ENCODE data around the gene ITSN1.
"Not testable (repeated sequence)": the region's sequence is repeated elsewhere in the genome, so short reads cannot be mapped to it uniquely, and the experiment has no call there.

Gene ITSN1

DNA sequence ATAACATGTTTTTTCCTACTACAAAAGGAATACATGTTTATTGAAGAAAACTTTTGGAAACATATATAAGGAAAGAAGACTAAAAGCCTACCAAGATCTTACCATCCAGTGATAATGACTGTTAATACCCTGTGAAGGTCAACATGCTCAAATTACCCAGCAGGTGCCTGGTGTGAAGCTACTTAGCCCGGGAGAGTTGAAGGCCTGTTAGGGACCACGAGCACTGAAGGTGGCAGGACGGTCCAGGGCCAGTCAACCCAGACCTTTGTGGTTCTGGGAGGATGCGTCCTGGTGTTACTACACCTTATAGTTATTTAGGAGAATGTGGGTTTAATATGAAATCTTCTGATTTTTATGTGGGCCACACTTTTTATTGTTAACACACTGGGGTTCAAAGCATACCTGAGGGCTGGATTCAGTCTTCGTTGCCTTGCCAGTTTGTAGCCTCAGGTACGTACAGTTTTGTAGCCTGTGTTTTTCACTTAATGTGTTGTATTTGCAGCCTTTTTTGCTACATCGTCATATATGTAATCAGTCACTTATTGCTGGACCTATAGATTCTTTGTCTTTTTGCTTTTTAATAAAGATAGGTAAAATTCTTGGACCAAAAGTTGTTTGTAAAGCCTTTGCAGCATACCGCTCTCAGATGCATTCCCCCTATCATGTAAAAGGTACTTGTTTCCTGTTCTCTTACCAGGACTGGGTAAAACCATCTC is 9.8 kb downstream of the ITSN1 start:
- DNase-seq: no peak

DNA sequence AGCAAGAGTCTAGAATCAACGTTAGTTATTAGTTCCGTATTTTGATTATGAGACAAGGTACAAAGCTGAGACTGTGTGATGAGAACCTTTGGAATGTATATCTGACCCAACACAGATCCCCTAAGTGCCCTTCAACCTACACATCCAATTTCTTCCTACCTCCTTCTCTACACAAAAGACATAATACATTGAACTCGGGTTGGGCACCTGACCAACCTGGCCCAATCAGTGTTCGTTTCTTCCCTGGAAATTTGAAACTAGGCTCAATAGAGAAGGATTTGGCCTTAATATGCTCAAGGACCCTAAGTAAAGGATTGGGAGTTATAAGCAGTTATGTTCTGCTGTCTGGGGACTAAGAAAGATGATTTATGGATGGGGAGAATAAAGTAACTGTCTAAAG is 12.1 kb downstream of the ITSN1 start:
- DNase-seq: no peak

DNA sequence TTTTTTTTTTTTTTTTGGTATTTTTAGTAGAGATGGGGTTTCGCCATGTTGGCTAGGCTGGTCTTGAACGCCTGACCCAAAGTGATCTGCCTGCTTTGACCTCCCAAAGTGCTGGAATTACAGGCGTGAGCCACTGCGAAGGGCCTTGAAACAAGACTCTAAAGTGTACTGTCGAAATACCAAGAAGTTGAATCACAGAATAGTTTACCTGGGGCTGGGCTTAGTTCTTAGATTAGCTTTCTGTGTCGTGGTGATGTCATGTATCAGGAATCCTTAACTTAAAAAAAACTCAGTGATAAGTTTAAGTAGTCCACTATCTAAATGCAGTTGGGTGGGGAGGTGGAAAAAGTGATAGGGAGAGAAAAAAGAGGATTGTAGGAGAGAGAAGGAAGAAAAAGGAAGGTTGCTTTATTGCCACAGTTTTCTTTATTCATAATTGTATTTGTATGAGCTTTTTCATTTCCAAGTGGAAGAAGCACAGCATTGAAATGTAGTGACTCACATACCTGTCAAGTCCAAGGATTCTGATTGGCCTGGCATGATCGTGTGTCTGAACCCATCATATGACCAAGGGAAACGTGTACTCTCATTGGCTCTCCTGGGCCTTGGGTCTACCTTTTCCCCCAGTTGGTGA is 13.4 kb downstream of the ITSN1 start:
- no peak for DNase-seq

DNA sequence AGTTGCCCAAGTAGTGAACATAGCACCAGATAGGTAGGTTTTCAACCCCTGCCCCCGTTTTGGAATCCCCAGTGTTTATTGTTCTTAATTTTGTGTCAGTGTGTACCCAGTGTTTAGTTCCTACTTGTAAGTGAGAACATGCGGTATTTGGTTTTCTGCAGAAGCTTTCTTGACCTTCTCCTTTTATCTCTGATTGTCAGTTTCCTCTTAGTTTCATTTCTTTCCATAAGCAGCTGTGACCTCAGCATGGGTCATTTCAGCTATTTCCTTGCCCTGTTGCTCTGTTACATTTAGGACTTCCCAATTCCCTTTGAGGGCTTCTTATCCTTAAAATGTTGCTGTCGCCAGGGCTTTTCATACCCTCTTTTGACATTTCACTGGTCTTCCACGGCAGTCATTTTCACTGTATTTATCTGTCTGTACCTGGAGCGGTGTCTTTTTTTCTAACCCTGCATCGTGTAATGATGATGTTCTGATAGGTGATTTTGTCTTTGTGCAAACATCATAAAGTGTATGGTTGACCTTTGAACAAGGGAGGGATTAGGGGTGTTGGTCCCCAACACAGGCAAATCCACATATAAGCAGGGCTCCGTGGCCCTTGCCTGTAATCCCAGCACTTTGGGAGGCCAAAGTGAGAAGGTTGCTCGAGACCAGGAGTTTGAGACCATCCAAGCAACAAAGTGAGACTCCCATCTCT is 15.0 kb downstream of the ITSN1 start:
- DNase-seq: no peak

DNA sequence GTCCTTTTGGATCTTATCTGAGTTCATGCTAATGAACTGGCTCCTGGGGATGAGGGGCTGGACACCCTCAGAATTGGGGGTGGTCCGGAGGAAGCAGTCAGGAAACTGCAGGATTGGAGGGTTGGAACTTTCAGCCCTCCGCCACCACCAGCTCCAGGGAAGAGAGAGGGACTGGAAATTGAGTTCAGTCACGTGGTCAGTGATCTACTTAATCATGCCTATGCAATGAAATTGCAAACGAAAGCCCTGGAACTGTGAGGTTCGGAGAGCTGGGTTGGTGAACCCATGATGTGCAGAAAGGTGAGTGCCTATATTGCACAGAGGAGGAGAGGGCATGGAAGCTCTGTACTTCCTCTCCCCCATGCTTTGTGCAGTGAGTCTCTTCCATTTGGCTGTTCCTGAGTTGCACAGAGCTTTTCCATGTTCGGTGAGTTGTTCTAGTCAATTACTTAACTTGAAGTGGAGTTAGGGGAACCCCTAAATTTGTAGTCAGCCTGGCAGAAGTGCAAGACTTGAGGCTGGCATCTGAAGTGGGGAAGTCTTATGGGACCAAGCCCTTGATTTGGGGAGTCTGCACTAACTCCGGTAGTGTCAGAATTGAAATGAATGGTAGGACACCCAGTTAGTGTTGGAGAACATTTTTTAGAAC is 16.7 kb downstream of the ITSN1 start:
- no peak for DNase-seq

DNA sequence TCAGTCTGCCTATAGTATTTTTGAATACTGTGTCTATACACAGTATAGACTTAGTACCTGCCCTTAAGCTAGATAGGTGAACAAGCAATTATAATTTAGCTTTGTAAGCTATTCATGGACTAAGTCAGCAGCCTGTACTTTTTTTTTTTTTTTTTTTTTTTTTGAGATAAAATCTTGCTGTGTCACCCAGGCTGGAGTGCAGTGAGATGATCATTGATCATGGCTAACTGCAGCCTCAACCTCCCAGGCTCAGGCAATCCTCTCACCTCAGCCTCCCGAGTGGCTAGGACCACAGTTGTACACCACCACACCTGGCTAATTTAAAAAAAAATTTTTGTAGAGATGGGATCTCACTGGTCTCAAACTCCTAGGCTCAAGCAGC is 17.3 kb downstream of the ITSN1 start:
- DNase-seq: no peak

DNA sequence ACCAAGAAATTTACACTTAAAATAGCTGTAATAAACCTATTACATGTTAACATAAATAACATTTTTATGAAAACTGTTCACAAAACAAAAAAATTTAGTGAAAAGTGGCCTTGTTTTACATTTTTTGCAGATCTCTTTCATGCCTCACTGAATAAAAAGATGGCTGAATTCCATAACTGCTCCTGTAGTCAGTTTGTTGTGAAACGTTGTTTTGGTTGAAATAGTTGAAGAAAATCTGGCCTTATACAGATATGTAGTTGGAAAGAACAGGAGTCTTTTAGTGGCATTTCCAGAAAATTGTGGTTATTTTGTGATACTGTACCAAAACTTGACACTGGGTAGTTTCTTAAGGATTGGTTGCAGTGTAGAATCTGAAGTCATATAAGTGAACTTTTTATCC is 18.1 kb downstream of the ITSN1 start:
- peak; percentile 9 for DNase-seq

DNA sequence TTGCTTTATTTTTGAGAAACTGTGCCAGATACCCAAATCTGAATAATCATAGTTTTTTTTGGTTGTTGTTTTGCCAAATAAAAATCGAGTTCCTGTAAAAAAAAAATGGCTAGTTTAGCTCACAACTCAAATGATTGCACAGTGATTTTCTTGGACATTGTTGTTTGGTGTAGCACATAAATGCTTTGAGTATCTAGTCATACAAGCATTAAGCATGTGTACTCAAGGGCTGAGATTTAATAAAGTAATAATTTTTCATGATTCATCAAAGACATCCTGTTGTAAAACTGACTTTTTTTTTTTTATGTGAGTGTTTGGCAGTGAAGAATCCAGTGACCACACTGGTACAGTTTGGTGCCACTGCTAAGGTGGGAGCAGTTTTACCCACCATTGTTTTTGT is 18.8 kb downstream of the ITSN1 start:
- no peak for DNase-seq

DNA sequence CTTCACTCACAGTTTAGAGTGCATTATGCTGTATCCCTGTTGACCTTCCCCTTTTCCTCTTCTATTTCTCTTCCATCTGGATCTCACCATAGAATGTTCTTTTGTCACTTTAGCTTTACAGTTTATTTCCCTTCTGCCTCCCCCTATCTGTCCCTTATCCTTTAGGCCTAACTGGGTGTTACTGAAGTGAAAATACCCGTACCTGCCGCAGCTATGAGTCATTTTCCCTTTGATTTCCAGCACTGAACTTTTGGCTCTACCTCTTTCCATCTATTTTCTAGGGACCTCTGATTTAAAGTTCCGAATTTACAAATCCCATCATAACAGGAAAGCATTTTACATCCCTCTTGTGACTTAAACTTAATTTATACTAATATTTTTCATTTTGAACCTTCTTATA is 19.7 kb downstream of the ITSN1 start:
- no peak for DNase-seq

DNA sequence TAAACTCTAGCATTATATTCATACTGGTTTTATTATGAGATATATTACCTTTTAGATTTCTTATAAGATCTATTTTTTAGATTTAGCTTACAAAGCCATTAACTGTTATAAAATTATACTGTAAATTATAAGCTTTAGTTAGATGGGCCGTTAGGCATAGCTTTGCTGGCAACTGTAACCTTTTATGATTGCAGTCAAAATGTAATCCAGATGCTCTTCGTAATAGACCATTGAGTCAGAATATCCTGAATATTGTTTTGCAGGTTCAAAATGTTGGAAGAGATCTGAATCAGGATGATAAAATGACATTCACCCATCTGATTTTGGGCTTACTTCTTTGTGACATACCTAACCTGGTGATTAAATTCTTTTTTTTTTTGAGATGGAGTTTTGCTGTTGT is 20.9 kb downstream of the ITSN1 start:
- DNase-seq: no peak

DNA sequence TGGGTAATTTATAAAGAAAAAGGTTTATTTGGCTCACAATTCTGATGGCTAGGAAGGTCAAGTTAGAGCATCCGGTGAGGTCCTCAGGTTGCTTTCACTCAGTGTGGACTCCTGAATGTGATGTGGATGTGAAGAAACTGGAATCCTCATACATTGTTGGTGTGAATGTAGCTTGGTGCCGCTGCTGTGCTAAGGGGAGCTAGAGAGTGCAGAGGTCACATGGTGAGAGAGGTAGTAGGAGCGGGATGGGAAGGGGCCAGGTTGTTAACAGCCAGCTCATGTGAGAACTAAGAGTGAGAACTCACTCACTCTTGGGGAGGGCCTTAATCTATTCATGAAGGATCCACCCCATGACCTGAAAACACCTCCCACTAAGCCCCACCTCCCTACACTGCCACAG is 21.8 kb downstream of the ITSN1 start:
- no peak for DNase-seq

DNA sequence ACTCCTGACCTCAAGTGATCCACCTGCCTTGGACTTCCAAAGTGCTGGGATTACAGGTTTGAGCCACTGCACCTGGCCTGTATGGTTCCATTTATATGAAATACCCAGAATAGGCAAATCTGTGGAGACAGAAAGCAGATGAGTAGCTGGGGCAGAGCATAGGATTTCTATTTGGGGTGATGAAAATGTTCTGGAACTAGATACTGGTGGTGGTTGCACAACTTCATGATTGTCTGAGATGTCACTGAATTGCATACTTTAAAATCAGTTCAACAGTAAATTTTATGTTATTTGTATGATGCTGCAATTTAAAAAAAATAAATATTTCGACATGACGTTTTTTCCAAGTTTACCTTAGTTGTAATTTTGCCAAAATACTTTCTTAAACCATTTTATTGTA is 23.9 kb downstream of the ITSN1 start:
- DNase-seq: no peak

DNA sequence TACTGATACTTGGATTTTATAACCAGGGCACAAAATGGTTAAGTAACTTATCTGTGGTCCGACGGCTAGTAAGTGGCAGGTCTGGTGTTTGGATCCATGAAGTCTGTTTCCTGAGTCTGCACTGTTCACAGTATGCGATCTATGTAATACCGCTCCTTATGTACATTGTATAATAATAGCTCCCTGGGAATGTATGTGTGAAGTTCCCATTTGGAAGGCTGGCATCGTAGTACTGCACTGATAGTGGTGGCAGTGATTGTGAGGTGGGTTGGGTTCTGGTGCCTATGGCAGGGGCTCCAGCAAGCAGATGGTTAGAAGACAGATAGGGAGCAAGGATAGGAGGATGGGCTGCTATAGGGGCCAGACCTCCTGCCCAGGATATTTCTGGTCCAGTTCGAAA is 25.3 kb downstream of the ITSN1 start:
- no peak for DNase-seq

DNA sequence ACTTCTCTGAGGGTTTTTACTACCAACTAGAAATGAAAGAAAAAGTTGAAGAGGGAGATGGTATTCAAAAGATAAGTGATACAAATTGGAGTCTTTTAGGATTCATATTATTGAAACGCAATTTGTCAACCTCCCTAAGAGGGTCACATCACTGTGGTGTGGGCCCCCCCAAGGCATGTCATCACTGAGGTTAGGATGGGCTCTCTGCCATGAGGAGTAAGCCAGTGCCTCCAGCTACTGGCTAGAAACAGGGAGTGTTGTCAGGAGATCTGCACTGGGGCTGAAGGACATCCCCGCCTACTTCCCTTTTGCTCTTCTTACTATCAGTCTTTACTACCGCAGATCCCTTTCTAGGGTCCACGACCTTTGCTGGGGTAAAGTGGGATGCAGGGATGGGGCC is 25.9 kb downstream of the ITSN1 start:
- DNase-seq: no peak

DNA sequence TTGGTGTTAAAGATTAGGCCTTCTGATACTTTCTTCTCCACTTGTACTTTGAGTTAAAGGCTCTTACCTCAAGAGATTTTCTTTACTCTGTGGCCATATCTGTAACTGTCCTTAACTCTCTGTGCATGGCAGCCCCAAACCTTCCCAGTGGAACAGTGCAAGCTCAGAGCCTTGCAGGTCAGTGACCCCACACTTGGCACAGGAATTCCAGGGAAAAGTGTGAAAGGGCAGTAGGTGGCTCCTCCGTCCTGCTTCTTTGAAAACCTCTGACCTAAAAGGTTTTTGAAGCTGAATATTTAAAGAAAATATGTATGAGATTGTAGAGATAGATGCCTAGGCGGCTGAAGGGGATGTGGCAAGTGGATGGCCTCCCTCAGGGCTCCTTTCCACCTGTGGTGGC is 26.3 kb downstream of the ITSN1 start:
- no peak for DNase-seq

DNA sequence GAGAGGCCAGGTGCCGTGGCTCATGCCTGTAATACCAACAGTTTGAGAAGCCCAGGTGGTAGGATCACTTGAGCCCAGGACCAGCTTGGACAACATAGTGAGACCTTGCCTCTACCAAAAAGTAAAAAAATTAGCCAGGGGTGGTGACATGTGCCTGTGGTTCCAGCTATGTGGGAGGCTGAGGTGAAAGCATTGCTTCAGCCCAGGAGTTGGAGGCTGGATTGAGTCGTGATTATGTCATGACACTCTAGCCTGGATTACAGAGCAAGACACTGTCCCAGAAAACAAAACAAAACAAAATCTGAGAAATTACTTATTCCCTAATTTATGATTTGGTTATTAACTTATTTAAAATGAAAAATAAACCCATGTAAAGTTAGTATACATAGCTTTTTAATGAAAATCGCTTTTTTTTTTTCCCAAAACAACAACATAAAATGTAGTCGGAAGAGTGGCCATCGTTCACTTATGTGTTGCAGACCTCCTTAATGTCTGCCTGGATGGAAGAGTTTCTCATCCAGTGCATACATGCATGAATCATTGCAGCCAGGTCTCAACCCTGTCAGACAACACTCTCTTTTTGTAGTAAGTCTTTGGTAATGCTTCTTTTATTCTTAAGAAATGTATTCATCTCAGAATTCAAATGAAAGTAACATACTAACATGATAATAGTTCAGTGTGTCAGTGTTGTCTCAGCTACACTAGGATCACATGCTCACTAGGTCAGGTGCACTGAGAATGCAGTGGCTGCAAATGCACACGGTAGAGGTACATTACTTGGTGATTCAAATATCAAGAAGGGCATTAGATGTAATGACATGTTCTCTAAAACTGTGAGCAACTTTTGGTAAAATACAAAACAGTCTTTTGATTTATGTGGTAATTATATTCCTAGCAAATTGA is 28.0 kb downstream of the ITSN1 start:
- no peak for DNase-seq

DNA sequence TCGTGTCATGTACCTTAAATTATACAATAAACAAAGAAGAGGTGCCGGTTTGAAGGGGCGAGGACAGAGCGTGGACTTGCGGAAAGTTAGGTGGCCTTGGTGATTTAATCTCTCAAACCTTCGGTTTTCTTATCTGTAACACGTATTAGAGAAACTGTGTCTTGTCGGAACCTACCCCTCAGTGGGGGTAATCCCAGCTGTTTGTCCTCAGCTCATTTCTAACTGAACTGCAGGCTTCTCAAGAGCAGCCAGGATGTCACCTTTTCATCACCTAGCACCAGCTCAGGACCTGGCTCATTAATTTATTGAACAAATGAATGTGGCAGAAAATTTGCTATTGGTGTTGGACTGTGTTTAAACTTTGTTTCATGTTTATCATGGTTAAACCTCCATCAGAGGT is 31.2 kb downstream of the ITSN1 start:
- DNase-seq: no peak

DNA sequence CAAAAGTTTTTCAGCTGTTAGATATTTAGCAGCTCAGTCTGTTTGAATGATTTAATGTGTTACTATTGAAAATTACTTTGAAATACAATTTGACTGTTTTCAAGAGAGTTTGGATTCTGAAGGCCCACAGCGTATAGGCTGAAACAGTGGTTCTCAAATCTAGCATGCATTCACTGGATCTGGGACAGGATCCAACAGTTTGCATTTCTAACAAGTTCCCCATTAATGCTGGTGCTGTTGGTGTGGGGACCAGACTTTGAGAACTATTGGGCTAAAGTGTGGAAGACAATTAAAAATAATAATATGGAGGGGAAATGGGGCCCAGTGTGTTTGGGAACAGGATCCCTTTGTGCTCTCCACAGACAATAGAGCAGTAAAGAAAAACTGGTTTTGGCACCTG is 31.9 kb downstream of the ITSN1 start:
- no peak for DNase-seq

DNA sequence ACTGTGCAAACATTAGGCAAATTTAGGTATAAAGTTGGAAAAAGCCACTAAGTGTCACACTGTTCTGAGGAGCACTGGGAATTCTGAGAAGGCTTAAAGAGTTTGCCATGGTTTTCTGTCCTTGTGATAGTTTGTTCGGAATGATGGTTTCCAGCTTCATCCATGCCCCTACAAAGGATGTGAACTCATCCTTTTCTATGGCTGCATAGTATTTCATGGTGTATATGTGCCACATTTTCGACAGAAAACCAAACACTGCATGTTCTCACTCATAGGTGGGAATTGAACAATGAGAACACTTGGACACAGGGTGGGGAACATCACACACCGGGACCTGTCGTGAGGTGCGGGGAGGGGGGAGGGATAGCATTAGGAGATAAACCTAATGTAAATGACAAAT is 34.4 kb downstream of the ITSN1 start:
- DNase-seq: not testable (repeated sequence)

DNA sequence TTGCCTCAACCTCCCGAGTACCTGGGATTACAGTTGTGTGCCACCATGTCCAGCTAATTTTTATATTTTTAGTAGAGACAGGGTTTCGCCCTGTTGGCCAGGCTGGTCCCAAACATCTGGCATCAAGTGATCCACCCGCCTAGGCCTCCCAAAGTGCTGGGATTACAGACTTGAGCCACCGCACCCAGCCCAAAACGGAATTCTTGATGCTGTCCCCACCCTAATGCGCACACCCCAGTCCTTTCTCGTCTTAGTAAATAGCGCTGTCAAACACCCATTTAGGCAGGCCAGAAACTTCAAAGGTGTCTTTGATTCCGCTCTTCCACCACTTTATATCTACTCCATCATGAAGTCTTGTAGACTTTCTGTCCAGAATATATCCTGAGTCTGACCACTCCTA is 35.1 kb downstream of the ITSN1 start:
- no peak for DNase-seq

DNA sequence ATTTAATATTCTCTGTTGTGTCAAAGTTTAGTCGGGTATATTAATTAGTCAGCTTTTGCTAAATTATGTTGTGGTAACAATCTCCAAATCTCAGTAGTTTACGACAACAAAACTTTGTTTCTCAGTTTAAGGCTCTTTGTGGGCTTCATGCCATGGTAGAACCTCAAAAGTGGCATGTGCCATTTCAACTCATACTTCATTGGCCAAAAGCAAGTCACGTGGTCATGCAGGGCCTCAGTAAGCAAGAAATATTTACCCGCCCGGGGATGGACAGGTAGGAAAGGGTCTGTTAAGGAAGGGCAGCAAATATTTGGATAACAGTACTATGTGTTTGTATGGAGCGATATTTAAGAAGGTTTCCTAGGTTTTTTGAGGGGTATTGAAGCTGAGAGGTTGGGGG is 38.6 kb downstream of the ITSN1 start:
- DNase-seq: no peak

DNA sequence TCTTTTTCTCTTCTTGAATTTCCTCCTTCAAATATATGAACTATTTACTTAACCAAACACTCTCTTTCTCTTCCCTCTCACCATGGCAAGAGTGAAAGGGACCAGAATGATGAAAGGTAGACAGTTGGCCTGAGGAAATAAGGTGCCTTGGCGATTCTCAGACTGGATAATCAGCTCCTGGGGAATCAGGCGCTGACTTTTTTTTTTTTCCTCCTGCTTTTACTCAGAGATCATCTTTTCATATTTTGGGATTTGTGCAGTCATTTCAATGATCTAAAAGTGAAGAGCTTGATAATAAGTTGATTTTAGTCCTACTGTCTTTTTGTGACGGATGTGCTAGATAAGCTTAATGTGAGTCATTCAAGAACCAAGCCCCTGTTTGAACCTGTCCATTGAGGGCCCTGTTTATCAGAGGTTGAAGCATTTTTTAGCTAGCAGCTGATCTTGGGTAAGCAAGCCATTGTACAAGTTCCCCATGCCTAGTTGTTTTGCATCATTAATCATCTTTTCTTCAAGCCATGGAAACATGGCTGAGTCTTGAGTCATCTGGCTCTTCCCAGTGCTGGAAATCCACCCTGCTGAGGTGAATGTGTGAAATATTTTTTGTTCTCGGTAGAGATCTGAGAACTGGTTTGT is 40.8 kb downstream of the ITSN1 start:
- DNase-seq: peak; percentile 34

All from NCI-H446 treated with DMSO at 0.1 percent for 48 hours (cell line).